ENCODE measurements around the gene TECPR2.
"Not testable (repeated sequence)": the region's sequence is repeated elsewhere in the genome, so short reads cannot be mapped to it uniquely, and the experiment has no call there.

Gene TECPR2

GRCh38 chr14:102525929-102526497 lies 163.3 kb downstream of the TECPR2 start:
- peak; percentile 37 for DNase-seq (ENCODE audit: low read depth)

- DNase-seq (ENCODE audit: low read depth): no peak
These were observed 165.9 kb downstream of the TECPR2 start for GRCh38 chr14:102528431-102529170.

GRCh38 chr14:102530828-102531478 lies 168.2 kb downstream of the TECPR2 start:
- DNase-seq (ENCODE audit: low read depth): peak; percentile 34

GRCh38 chr14:102532204-102532658 lies 169.5 kb downstream of the TECPR2 start:
- DNase-seq (ENCODE audit: low read depth): peak; percentile 39

GRCh38 chr14:102537981-102538601 lies 175.3 kb downstream of the TECPR2 start:
- no peak for DNase-seq (ENCODE audit: low read depth)

- DNase-seq (ENCODE audit: low read depth): no peak
These were observed 176.1 kb downstream of the TECPR2 start for GRCh38 chr14:102538602-102539543.

GRCh38 chr14:102539544-102540314 lies 177.0 kb downstream of the TECPR2 start:
- DNase-seq (ENCODE audit: low read depth): peak; percentile 45

- no peak for DNase-seq (ENCODE audit: low read depth)
These were observed 177.7 kb downstream of the TECPR2 start for GRCh38 chr14:102540315-102541028.

- not testable (repeated sequence) for DNase-seq (ENCODE audit: low read depth)
These were observed 178.3 kb downstream of the TECPR2 start for GRCh38 chr14:102541029-102541491.

GRCh38 chr14:102541771-102542170 lies 179.0 kb downstream of the TECPR2 start:
- no peak for DNase-seq (ENCODE audit: low read depth)

GRCh38 chr14:102544046-102544746 lies 181.5 kb downstream of the TECPR2 start:
- DNase-seq (ENCODE audit: low read depth): no peak

- no peak for DNase-seq (ENCODE audit: low read depth)
These were observed 182.2 kb downstream of the TECPR2 start for GRCh38 chr14:102544747-102545460.

GRCh38 chr14:102545461-102546265 lies 182.9 kb downstream of the TECPR2 start:
- DNase-seq (ENCODE audit: low read depth): peak; percentile 29

GRCh38 chr14:102548616-102549240 lies 186.0 kb downstream of the TECPR2 start:
- DNase-seq (ENCODE audit: low read depth): no peak

GRCh38 chr14:102550927-102551401 lies 188.2 kb downstream of the TECPR2 start:
- DNase-seq (ENCODE audit: low read depth): not testable (repeated sequence)

Data from ELR (cell line).